Stomach (tissue), 9 donors: ENCODE data around the gene TMEM179. TPM values are rescaled to one million over a fixed set of nuclear protein-coding genes. Genes with fewer than 3 reads are reported as not detected.

Experiments used
- DNase-seq, 2 donors: peaks; one replicate each; pipeline versions ENCODE4 v3.0.0 to v3.0.0-alpha.2; 2013 to 2019
- H3K27ac ChIP-seq, 5 donors: fragments of 200-600 bp in 4 of 5; sonication (generic) in 4 of 5; one replicate each; pipeline ENCODE4 v1.5.1; 2013 to 2019; ENCODE audit warnings: mild to moderate bottlenecking in 1 of 5, moderate library complexity in 1 of 5
- H3K27me3 ChIP-seq, 3 donors: fragments of 200-600 bp; sonication (generic); one replicate each; pipeline ENCODE4 v1.5.1; 2017 to 2019; ENCODE audit warnings: mixed run types in 1 of 3
- H3K36me3 ChIP-seq, 4 donors: fragments of 200-600 bp; sonication (generic); 1 replicate in 3 of 4; 2 replicates in 1 of 4; pipeline ENCODE4 v1.5.1; 2016 to 2019
- H3K4me1 ChIP-seq, 4 donors: fragments of 200-600 bp; sonication (generic); one replicate each; pipeline ENCODE4 v1.5.1; 2016 to 2019
- H3K4me3 ChIP-seq, 4 donors: fragments of 200-600 bp; sonication (generic) in 3 of 4; one replicate each; pipeline ENCODE4 v1.5.1; 2016 to 2019; ENCODE audit warnings: mild to moderate bottlenecking in 1 of 4
- H3K9me3 ChIP-seq, 4 donors: fragments of 200-600 bp; sonication (generic); one replicate each; pipeline ENCODE4 v1.5.1; 2016 to 2019
- CTCF ChIP-seq, 7 experiments: fragments of 450-650 bp in 4 of 7; fragments of 200-600 bp in 3 of 7; sonication (generic) in 3 of 7; IDR thresholded peaks; one replicate each; pipeline ENCODE4 v1.5.1; 2016 to 2019; ENCODE audit warnings: antibody characterized with exemption in 7 of 7, control low read depth in 2 of 7, mild to moderate bottlenecking in 1 of 7
- EP300 ChIP-seq: sonication (generic); formaldehyde crosslinking; IDR thresholded peaks from one replicate; pipeline ENCODE4 v1.6.1; 2017; ENCODE audit warnings: antibody characterized with exemption
- POLR2A ChIP-seq, 4 donors: fragments of 450-650 bp; IDR thresholded peaks; one replicate each; pipeline ENCODE4 v1.6.1; 2016; ENCODE audit warnings: antibody characterized with exemption in 4 of 4, control low read depth in 2 of 4, mild to moderate bottlenecking in 1 of 4, moderate library complexity in 1 of 4
- POLR2AphosphoS5 ChIP-seq, 3 donors: sonication (generic); formaldehyde crosslinking; IDR thresholded peaks; one replicate each; pipeline ENCODE4 v1.6.1; 2016; ENCODE audit warnings: antibody characterized with exemption in 3 of 3
- WGBS, 5 donors: extraction: QIAGEN DNeasy Blood & Tissue Kit in 3 of 5; methylation state at CpG; one replicate each; pipeline versions ENCODE4 v1.1.5 to v1.1.7; 2013 to 2018; 5-methylcytosine and 5-hydroxymethylcytosine counted together
- intact Hi-C: fragments of 100-400 bp; cut with DNase I; formaldehyde crosslinking; loops from one replicate; pipeline ENCODE4 v1.15.1; 2023; ENCODE audit warnings: low total_unique reads
- polyA plus RNA-seq, 3 donors: library from polyadenylated mRNA; stranded (reverse); fragments of 200-250 nt; gene quantifications; one replicate each; pipeline ENCODE4 v1.2.3, GENCODE V29; 2013
- total RNA-seq, 5 donors: library from RNA; depleted of rRNA; stranded (reverse); fragments of >200 nt; gene quantifications; one replicate each; pipeline versions ENCODE4 v1.1.0 to v1.2.3, GENCODE V29; 2014 to 2016
- donor health status: healthy with polysubstance abuse.
- donor health status: Bipolar disorder and iron deficiency.
- donor health status: healthy.

Gene TMEM179
- total and polyA plus RNA-seq, 8 donors = 0.58 to 4.6 (median 0.92) TPM; not detected in 3

- Histone ChIP-seq H3K27me3 (peaks cover 0 to 74% (median 28%) of the 10 kb centered on the region in 3 donors), H3K36me3 (no peaks in the 10 kb centered on the region), H3K9me3 (no peaks in the 10 kb centered on the region), H3K4me1 (peaks cover 0 to 12% (median 8%) of the 10 kb centered on the region in 4 donors), H3K4me3 (no peak overlapping the region), H3K27ac (no peak overlapping the region)
- TF ChIP-seq POLR2A (IDR thresholded peaks at IDR 0.05) = no peak
- no peak for TF ChIP-seq EP300
- TF ChIP-seq POLR2AphosphoS5 (IDR thresholded peaks at IDR 0.05) = no peak
- no peak for TF ChIP-seq CTCF (IDR thresholded peaks at IDR 0.05)
- WGBS, 5 donors = 70 to 77% (median 75%) methylated on average over 20 to 23 of the region's 23 CpGs
- intact Hi-C loops = loop anchor here (5.0 kb wide), 1 partner anchor 425 kb away; the partner anchor contains the start of gene KIF26A
- no peak for DNase-seq
Observed at GRCh38 chr14:104561632-104562495, 42.7 kb downstream of the TMEM179 start.

GRCh38 chr14:104561124-104561557 lies 43.4 kb downstream of the TMEM179 start:
- intact Hi-C loops = loop anchor here (5.0 kb wide), 1 partner anchor 424 kb away; the partner anchor contains the start of gene KIF26A
- TF ChIP-seq POLR2A (IDR thresholded peaks at IDR 0.05) (no peak), EP300 (no peak), POLR2AphosphoS5 (IDR thresholded peaks at IDR 0.05) (no peak), CTCF (IDR thresholded peaks at IDR 0.05) (no peak)
- H3K4me1 ChIP-seq = peaks cover 0 to 12% (median 8%) of the 10 kb centered on the region in 4 donors
- no peaks in the 10 kb centered on the region for H3K9me3 ChIP-seq
- 41 to 54% (median 48%) methylated on average over 13 to 17 of the region's 17 CpGs for WGBS, 5 donors
- no peak for DNase-seq
- H3K27me3 ChIP-seq = peaks cover 0 to 73% (median 24%) of the 10 kb centered on the region in 3 donors
- H3K36me3 ChIP-seq = no peaks in the 10 kb centered on the region
- no peak overlapping the region for H3K27ac ChIP-seq
- no peak overlapping the region for H3K4me3 ChIP-seq

GRCh38 chr14:104560586-104560945 lies 44.0 kb downstream of the TMEM179 start:
- TF ChIP-seq POLR2AphosphoS5 (IDR thresholded peaks at IDR 0.05) = no peak
- no peak for TF ChIP-seq CTCF (IDR thresholded peaks at IDR 0.05)
- no peak for TF ChIP-seq EP300
- no peak for TF ChIP-seq POLR2A (IDR thresholded peaks at IDR 0.05)
- intact Hi-C loops = loop anchor here (5.0 kb wide), 1 partner anchor 423 kb away; the partner anchor contains the start of gene KIF26A
- Histone ChIP-seq H3K9me3 (no peaks in the 10 kb centered on the region), H3K27me3 (peaks cover 0 to 72% (median 19%) of the 10 kb centered on the region in 3 donors), H3K4me3 (no peak overlapping the region), H3K36me3 (no peaks in the 10 kb centered on the region), H3K27ac (no peak overlapping the region), H3K4me1 (peaks cover 0 to 12% (median 8%) of the 10 kb centered on the region in 4 donors)
- WGBS, 5 donors = 61 to 77% (median 63%) methylated on average over 2 to 3 of the region's 3 CpGs
- no peak for DNase-seq

- Histone ChIP-seq H3K27ac (no peak overlapping the region), H3K4me3 (no peak overlapping the region), H3K4me1 (peaks cover 0 to 12% (median 8%) of the 10 kb centered on the region in 4 donors), H3K36me3 (no peaks in the 10 kb centered on the region), H3K9me3 (no peaks in the 10 kb centered on the region), H3K27me3 (peaks cover 0 to 72% (median 15%) of the 10 kb centered on the region in 3 donors)
- intact Hi-C loops = loop anchor here (5.0 kb wide), 1 partner anchor 423 kb away; the partner anchor contains the start of gene KIF26A
- WGBS, 5 donors = 83 to 93% (median 85%) methylated on average over 18 to 21 of the region's 21 CpGs
- TF ChIP-seq POLR2AphosphoS5 (IDR thresholded peaks at IDR 0.05) = no peak
- no peak for TF ChIP-seq CTCF (IDR thresholded peaks at IDR 0.05)
- TF ChIP-seq POLR2A (IDR thresholded peaks at IDR 0.05) = no peak
- no peak for TF ChIP-seq EP300
- DNase-seq = no peak
Observed at GRCh38 chr14:104559804-104560585, 44.6 kb downstream of the TMEM179 start.
